ENCODE measurements around the gene SUPT20H.

The SUPT20H gene

GRCh38 chr13:37058910-37059847, at the start of gene SUPT20H:
Gene SUPT20H (minus strand): TSS chr13:37059688. CDS start chr13:37051490, 8,198 bp downstream.
- DNase-seq: peak; percentile 94

GRCh38 chr13:37109051-37109678, 49.7 kb upstream of the SUPT20H start:
- no peak for DNase-seq

GRCh38 chr13:37107868-37108267, 48.4 kb upstream of the SUPT20H start:
- no peak for DNase-seq

GRCh38 chr13:37107456-37107855, 48.0 kb upstream of the SUPT20H start:
- DNase-seq: no peak

- DNase-seq: no peak
Observed at GRCh38 chr13:37106642-37107041, 47.2 kb upstream of the SUPT20H start.

- DNase-seq: no peak
Observed at GRCh38 chr13:37105251-37105714, 45.8 kb upstream of the SUPT20H start, which contains the start of gene CSNK1A1L. Gene CSNK1A1L (minus strand): TSS chr13:37105664. CDS start chr13:37105256, 408 bp downstream.

GRCh38 chr13:37102896-37103295, 43.4 kb upstream of the SUPT20H start:
- no peak for DNase-seq

- DNase-seq: no peak
Observed at GRCh38 chr13:37101201-37101600, 41.7 kb upstream of the SUPT20H start.

GRCh38 chr13:37100731-37101130, 41.2 kb upstream of the SUPT20H start:
- DNase-seq: no peak

GRCh38 chr13:37097076-37097475, 37.6 kb upstream of the SUPT20H start:
- no peak for DNase-seq

GRCh38 chr13:37094840-37095239, 35.4 kb upstream of the SUPT20H start:
- no peak for DNase-seq

GRCh38 chr13:37094099-37094498, 34.6 kb upstream of the SUPT20H start:
- no peak for DNase-seq

GRCh38 chr13:37091835-37092234, 32.3 kb upstream of the SUPT20H start:
- no peak for DNase-seq

- DNase-seq: no peak
Observed at GRCh38 chr13:37090912-37091311, 31.4 kb upstream of the SUPT20H start.

- no peak for DNase-seq
Observed at GRCh38 chr13:37089495-37089894, 30.0 kb upstream of the SUPT20H start.

GRCh38 chr13:37087486-37087885, 28.0 kb upstream of the SUPT20H start:
- no peak for DNase-seq

- no peak for DNase-seq
Observed at GRCh38 chr13:37085606-37086005, 26.1 kb upstream of the SUPT20H start.

- DNase-seq: no peak
Observed at GRCh38 chr13:37076818-37077217, 17.3 kb upstream of the SUPT20H start.

GRCh38 chr13:37075164-37075563, 15.7 kb upstream of the SUPT20H start:
- no peak for DNase-seq

- no peak for DNase-seq
Observed at GRCh38 chr13:37074703-37075102, 15.2 kb upstream of the SUPT20H start.

- no peak for DNase-seq
Observed at GRCh38 chr13:37072024-37072423, 12.5 kb upstream of the SUPT20H start.

GRCh38 chr13:37070956-37071355, 11.5 kb upstream of the SUPT20H start:
- DNase-seq: no peak

GRCh38 chr13:37070145-37070695, 10.7 kb upstream of the SUPT20H start:
- no peak for DNase-seq

Measured in activated effector memory CD4-positive, alpha-beta T cell treated with Interleukin-2 at 50 U/mL for 16 hours (primary cell).